Fibroblast of pulmonary artery (primary cell): Measurements from ENCODE around the gene P2RY13.

Experiments
- DNase-seq: peaks from one replicate; pipeline ENCODE4 v3.0.0-alpha.2; 2010; ENCODE audit warnings: low read depth
- H3K4me3 ChIP-seq: replicated peaks from 2 replicates; pipeline ENCODE4 v1.5.1; 2011; ENCODE audit warnings: low read depth, mild to moderate bottlenecking, control low read depth, low read length, moderate library complexity
- TF ChIP-seq, protein P1 (sequence below): IDR thresholded peaks from 2 replicates; pipeline ENCODE4 v1.5.1; 2011; ENCODE audit warnings: mild to moderate bottlenecking, control low read depth, low read length, inconsistent platforms; ENCODE audit errors: missing control alignments

The P2RY13 gene

DNA sequence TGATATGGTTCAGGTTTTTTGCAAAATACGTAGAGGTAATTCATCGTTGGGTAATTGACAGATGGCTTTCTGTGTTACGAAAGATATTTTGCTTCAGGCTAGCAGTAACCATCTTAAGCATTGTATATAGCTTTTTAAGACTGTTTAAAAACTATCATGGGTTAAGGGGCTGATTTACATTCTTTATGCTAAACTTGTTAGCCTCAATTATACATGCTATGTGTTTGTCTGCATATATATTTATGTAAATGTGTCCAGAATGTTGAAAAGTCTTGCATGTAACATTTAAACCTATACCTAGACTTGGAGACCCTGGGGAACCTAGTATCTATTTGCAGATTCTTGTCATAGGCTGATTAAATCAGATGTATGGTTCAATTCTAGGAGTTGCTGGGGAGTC is 39.9 kb downstream of the P2RY13 start:
- no peak for DNase-seq
- no peak overlapping the region for H3K4me3 ChIP-seq
- TF ChIP-seq, protein P1, sequence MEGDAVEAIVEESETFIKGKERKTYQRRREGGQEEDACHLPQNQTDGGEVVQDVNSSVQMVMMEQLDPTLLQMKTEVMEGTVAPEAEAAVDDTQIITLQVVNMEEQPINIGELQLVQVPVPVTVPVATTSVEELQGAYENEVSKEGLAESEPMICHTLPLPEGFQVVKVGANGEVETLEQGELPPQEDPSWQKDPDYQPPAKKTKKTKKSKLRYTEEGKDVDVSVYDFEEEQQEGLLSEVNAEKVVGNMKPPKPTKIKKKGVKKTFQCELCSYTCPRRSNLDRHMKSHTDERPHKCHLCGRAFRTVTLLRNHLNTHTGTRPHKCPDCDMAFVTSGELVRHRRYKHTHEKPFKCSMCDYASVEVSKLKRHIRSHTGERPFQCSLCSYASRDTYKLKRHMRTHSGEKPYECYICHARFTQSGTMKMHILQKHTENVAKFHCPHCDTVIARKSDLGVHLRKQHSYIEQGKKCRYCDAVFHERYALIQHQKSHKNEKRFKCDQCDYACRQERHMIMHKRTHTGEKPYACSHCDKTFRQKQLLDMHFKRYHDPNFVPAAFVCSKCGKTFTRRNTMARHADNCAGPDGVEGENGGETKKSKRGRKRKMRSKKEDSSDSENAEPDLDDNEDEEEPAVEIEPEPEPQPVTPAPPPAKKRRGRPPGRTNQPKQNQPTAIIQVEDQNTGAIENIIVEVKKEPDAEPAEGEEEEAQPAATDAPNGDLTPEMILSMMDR = no peak

DNA sequence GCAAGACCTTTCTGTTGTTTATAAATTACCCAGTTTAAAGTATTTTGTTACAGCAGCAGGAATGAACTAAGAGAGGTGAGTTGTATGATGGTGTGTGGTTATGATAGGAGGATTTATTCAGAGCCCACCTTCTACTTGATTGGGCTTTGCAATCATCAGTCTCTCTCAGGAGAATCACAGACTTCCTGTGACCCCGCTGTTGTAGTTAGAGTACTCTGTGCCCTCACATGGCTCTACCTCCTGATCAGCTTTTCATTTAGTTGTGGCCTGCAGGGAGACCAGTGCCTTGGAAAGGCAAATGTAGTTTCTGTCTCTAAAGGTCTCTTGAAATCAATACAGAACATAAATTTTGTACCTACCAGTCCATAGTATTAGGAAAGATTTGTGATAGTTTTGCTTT is 43.4 kb downstream of the P2RY13 start:
- H3K4me3 ChIP-seq = no peak overlapping the region
- TF ChIP-seq, protein P1 = no peak
- no peak for DNase-seq

DNA sequence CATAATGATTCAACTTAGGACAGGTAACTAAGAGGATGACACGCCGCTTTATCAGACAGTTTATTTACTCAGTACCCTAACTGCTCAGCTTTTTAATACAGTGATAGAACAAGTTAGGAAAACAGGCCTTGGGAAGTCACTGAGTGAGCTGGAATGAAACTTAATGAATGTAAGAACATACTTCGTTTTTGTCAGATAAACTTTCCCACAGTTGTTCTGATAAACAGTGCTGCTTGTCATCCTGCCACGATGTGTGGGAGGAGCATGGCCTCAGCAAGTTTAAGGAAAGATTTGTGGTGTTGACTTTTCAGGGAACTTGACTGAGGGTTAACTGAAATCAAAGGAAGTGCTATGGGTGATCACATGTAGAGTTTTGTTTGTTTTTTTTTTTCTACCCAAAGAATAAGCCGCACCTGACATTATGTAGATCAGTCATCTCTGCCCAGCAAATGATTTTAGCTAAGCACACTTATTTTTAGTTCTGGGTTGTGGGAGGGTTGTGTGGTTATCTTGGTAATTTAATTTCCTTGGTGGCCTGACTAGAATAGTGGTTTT is 45.4 kb downstream of the P2RY13 start:
- H3K4me3 ChIP-seq = no peak overlapping the region
- peak; percentile 77 for DNase-seq
- TF ChIP-seq, protein P1 = no peak

DNA sequence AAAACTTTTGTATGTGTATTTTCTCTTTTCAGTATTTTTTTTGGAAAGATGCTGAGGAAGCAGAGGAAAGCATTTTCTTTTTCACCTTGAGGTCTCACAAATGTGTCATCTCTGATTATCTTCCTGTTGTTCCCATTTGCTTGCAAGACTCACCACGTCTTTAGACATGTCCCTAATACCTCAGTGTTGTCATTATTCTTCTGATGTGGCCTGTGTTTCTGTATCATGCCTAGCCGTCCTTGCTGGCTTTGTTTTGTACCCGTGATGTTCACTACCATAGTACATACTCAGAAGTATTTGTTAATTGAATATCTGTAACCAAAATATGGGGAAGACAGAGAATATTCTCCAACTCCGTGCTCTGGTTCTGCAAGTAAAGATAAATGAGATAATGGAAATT is 46.0 kb downstream of the P2RY13 start:
- no peak for DNase-seq
- H3K4me3 ChIP-seq = no peak overlapping the region
- TF ChIP-seq, protein P1 = no peak

DNA sequence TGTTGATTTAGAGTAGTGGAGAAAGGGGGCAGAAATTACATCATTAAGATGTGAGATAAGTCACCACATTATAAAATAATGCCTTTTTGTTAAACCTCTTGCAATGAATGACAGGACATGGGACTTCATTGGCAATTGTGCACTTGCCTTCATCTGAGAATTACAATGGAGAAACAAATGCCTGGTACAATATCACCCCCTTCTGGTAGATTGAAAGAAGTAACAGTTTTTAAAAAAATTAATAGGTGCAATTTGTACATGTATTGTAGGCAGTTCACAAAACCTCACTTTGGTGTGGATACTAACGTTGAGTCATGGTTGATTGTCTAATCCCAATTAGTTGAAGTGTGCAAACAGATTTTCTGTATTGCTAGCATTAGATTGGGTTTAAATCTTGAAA is 46.4 kb downstream of the P2RY13 start:
- TF ChIP-seq, protein P1 = peak; percentile 55
- peak; percentile 82 for DNase-seq
- H3K4me3 ChIP-seq = no peak overlapping the region

DNA sequence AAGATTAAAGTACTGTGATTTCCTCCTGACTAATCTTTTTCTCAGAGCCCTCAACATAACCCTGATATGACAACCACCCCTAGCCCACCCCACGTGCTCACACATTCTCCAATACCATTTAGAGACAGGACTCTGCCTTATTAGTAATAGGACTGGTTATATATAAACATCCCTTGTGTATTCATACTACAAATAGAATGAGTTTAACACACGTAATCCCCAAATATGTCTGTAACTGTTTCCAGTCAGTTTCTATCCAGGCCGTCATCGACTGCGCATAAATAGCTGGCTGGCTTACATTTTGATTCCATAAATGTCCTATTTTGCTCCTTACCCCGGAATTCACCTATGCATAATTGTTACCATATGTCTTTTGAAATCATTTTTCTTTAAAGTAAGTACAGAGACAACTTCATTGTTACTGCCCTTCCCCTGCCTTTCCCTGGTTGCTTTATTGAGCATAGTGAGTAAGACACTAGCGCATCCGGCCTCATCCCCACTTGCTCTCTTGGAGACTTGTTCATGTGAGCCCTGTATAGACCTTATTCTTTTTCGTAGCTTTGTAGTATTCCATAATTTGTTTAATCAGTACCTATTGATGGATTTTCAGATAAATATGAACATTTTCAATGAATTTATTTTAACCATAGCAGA is 47.6 kb downstream of the P2RY13 start:
- peak; percentile 16 for DNase-seq
- TF ChIP-seq, protein P1 = no peak
- no peak overlapping the region for H3K4me3 ChIP-seq

DNA sequence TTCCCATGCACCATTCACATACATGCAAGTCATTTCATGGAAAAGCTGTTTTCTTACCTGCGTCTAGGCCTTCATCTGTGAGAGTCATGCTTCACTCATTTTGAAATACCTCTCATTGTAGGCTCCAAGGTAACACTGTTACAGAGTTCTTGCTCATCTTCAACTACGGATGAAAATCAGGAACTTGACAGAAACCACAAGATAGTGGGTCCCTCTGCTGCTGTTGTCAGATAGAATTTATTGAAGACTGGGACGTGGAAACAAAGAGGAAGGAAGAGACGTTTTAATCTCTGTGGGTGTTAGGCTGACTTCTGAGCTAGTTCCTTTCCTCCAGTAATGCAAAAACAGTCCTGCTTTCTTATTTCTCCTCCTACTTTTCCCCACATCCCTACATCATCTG is 51.1 kb downstream of the P2RY13 start, which contains the start of gene P2RY14:
TSS of gene P2RY14 (minus strand) at position 313 of the 400 bp plus-strand sequence. CDS start 64,226 bp downstream, outside the sequence.
- TF ChIP-seq, protein P1 = no peak
- DNase-seq = no peak
- H3K4me3 ChIP-seq = no peak within 1 kb of the TSS
